ENCODE results near the gene RABGAP1.

Gene RABGAP1

GRCh38 chr9:122944960-122945888 is 4.4 kb downstream of the RABGAP1 start:
- DNase-seq (ENCODE audit: low read depth in 2 of 2) = no peak

- no peak for DNase-seq (ENCODE audit: low read depth in 2 of 2)
Measured at GRCh38 chr9:122946461-122947005, 5.7 kb downstream of the RABGAP1 start.

- no peak for DNase-seq (ENCODE audit: low read depth in 2 of 2)
Measured at GRCh38 chr9:122948313-122948712, 7.5 kb downstream of the RABGAP1 start.

- DNase-seq (ENCODE audit: low read depth in 2 of 2) = no peak
Measured at GRCh38 chr9:122949696-122950095, 8.9 kb downstream of the RABGAP1 start.

- no peak for DNase-seq (ENCODE audit: low read depth in 2 of 2)
Measured at GRCh38 chr9:122950263-122950662, 9.4 kb downstream of the RABGAP1 start.

- DNase-seq (ENCODE audit: low read depth in 2 of 2) = no peak
Measured at GRCh38 chr9:122951056-122951455, 10.2 kb downstream of the RABGAP1 start.

GRCh38 chr9:122954253-122954691 is 13.5 kb downstream of the RABGAP1 start:
- DNase-seq (ENCODE audit: low read depth in 2 of 2) = no peak

- no peak for DNase-seq (ENCODE audit: low read depth in 2 of 2)
Measured at GRCh38 chr9:122955961-122956360, 15.1 kb downstream of the RABGAP1 start.

GRCh38 chr9:122961139-122961538 is 20.3 kb downstream of the RABGAP1 start:
- no peak for DNase-seq (ENCODE audit: low read depth in 2 of 2)

GRCh38 chr9:122975196-122975595 is 34.4 kb downstream of the RABGAP1 start:
- DNase-seq (ENCODE audit: low read depth in 2 of 2) = no peak

GRCh38 chr9:122978601-122979000 is 37.8 kb downstream of the RABGAP1 start:
- no peak for DNase-seq (ENCODE audit: low read depth in 2 of 2)

GRCh38 chr9:122986010-122986409 is 45.2 kb downstream of the RABGAP1 start:
- DNase-seq (ENCODE audit: low read depth in 2 of 2) = no peak

- no peak for DNase-seq (ENCODE audit: low read depth in 2 of 2)
Measured at GRCh38 chr9:122988141-122988540, 47.3 kb downstream of the RABGAP1 start.

GRCh38 chr9:122988920-122989621 is 48.3 kb downstream of the RABGAP1 start:
- DNase-seq (ENCODE audit: low read depth in 2 of 2) = no peak

GRCh38 chr9:122991370-122991830 is 50.6 kb downstream of the RABGAP1 start:
- peak in 1 of 2 donors; percentile 0 for DNase-seq (ENCODE audit: low read depth in 2 of 2)

- no peak for DNase-seq (ENCODE audit: low read depth in 2 of 2)
Measured at GRCh38 chr9:122996586-122996985, 55.8 kb downstream of the RABGAP1 start.

GRCh38 chr9:122998448-122998847 is 57.6 kb downstream of the RABGAP1 start:
- no peak for DNase-seq (ENCODE audit: low read depth in 2 of 2)

- no peak for DNase-seq (ENCODE audit: low read depth in 2 of 2)
Measured at GRCh38 chr9:123000371-123001068, 59.7 kb downstream of the RABGAP1 start.

- DNase-seq (ENCODE audit: low read depth in 2 of 2) = no peak
Measured at GRCh38 chr9:123002754-123003153, 61.9 kb downstream of the RABGAP1 start.

- DNase-seq (ENCODE audit: low read depth in 2 of 2) = no peak
Measured at GRCh38 chr9:123003466-123003865, 62.6 kb downstream of the RABGAP1 start.

GRCh38 chr9:123005964-123006363 is 65.1 kb downstream of the RABGAP1 start:
- no peak for DNase-seq (ENCODE audit: low read depth in 2 of 2)

GRCh38 chr9:123007269-123007668 is 66.4 kb downstream of the RABGAP1 start:
- no peak for DNase-seq (ENCODE audit: low read depth in 2 of 2)

All from stimulated activated CD4-positive, alpha-beta T cell treated with anti-CD3 and anti-CD28 coated beads, Interleukin-1b, Interleukin-23, amount 100 ng/mL, for 1 hour (primary cell).